GM23338 (cell line): Measurements from ENCODE around the gene DHRS7B. TPM values are rescaled to one million over a fixed set of nuclear protein-coding genes. Genes with fewer than 3 reads are reported as not detected.
"Not testable (repeated sequence)": the region's sequence is repeated elsewhere in the genome, so short reads cannot be mapped to it uniquely, and the experiment has no call there.

Experiments
- ATAC-seq: fragments of 200-7000 bp; cut with Tn5 transposase; 3 replicates; pipeline ENCODE4 v1.9.1; 2020
- DNase-seq: peaks from one replicate; pipeline ENCODE4 v3.0.0-alpha.2; 2015; ENCODE audit warnings: low spot score
- H2AFZ ChIP-seq: fragments of 200-600 bp; sonication (generic); 2 replicates; pipeline ENCODE4 v1.8.0; 2016; ENCODE audit warnings: antibody characterized with exemption, mild to moderate bottlenecking, moderate library complexity
- H3F3A ChIP-seq: fragments of 200-600 bp; sonication (generic); replicated peaks from 2 replicates; pipeline ENCODE4 v1.8.0; 2017; ENCODE audit warnings: antibody characterized with exemption, mixed run types, low read depth
- H3K27ac ChIP-seq: fragments of 200-600 bp; sonication (generic); 2 replicates; pipeline ENCODE4 v1.6.1; 2016; ENCODE audit warnings: low read depth
- H3K27me3 ChIP-seq: fragments of 200-600 bp; sonication (generic); 2 replicates; pipeline ENCODE4 v1.8.0; 2016; ENCODE audit warnings: mild to moderate bottlenecking, mixed run types, moderate library complexity; ENCODE audit not compliant: insufficient read depth
- H3K36me3 ChIP-seq: fragments of 200-600 bp; sonication (generic); 2 replicates; pipeline ENCODE4 v1.8.0; 2016; ENCODE audit warnings: mild to moderate bottlenecking; ENCODE audit not compliant: insufficient read depth
- H3K4me1 ChIP-seq: fragments of 200-600 bp; sonication (generic); 2 replicates; pipeline ENCODE4 v1.8.0; 2016; ENCODE audit warnings: mild to moderate bottlenecking, moderate library complexity; ENCODE audit not compliant: insufficient read depth
- H3K4me2 ChIP-seq: fragments of 200-600 bp; sonication (generic); 2 replicates; pipeline ENCODE4 v1.7.1; 2017; ENCODE audit warnings: mixed run types
- H3K4me3 ChIP-seq: fragments of 200-600 bp; sonication (generic); 2 replicates; pipeline ENCODE4 v1.6.1; 2016; ENCODE audit warnings: mixed run types
- H3K79me2 ChIP-seq: fragments of 200-600 bp; sonication (generic); replicated peaks from 2 replicates; pipeline ENCODE4 v1.8.0; 2017; ENCODE audit warnings: mild to moderate bottlenecking; ENCODE audit not compliant: insufficient read depth
- H3K9me2 ChIP-seq: fragments of 200-600 bp; sonication (generic); 2 replicates; pipeline ENCODE4 v1.8.0; 2017; ENCODE audit not compliant: insufficient read depth
- H4K20me1 ChIP-seq: fragments of 200-600 bp; sonication (generic); replicated peaks from 2 replicates; pipeline ENCODE4 v1.8.0; 2017; ENCODE audit warnings: mild to moderate bottlenecking; ENCODE audit not compliant: insufficient read depth
- H3K27ac Mint-ChIP-seq: 2 replicates; pipeline ENCODE4 v1.8.0; 2020; ENCODE audit warnings: inconsistent platforms, mild to moderate bottlenecking, moderate library complexity, mixed read lengths
- H3K27me3 Mint-ChIP-seq: 3 replicates; pipeline ENCODE4 v1.8.0; 2022; ENCODE audit warnings: low read depth, mild to moderate bottlenecking, moderate library complexity, mixed read lengths, inconsistent platforms; ENCODE audit not compliant: insufficient read depth, poor library complexity
- H3K36me3 Mint-ChIP-seq: 3 replicates; pipeline ENCODE4 v1.8.0; 2021; ENCODE audit warnings: low read depth, mild to moderate bottlenecking, inconsistent platforms, moderate library complexity, mixed read lengths
- H3K4me1 Mint-ChIP-seq: 3 replicates; pipeline ENCODE4 v1.8.0; 2020; ENCODE audit warnings: mild to moderate bottlenecking, inconsistent platforms, mixed read lengths
- H3K4me3 Mint-ChIP-seq: 3 replicates; pipeline ENCODE4 v1.8.0; 2021; ENCODE audit warnings: moderate library complexity, mild to moderate bottlenecking, inconsistent platforms, mixed read lengths
- H3K9me3 Mint-ChIP-seq: 3 replicates; pipeline ENCODE4 v1.8.0; 2020; ENCODE audit warnings: moderate library complexity, mild to moderate bottlenecking, inconsistent platforms, mixed read lengths
- CREB1 ChIP-seq: fragments of 250-450 bp; sonication (Bioruptor Pico); IDR thresholded peaks from 2 replicates; pipeline ENCODE4 v1.5.0; 2020; ENCODE audit warnings: low read depth, mild to moderate bottlenecking, moderate library complexity
- CTCF ChIP-seq, 2 experiments: fragments of 200-600 bp in 1 of 2; sonication (generic) in 1 of 2; conservative IDR thresholded peaks; 2 replicates each; pipeline versions ENCODE4 v1.5.1 to v1.6.1; 2016 to 2017; ENCODE audit warnings: antibody characterized with exemption in 2 of 2, low read depth in 2 of 2, mild to moderate bottlenecking in 2 of 2, moderate library complexity in 1 of 2
- EZH2phosphoT487 ChIP-seq: fragments of 200-600 bp; sonication (generic); IDR thresholded peaks from one replicate; pipeline ENCODE4 v1.8.1; 2018; ENCODE audit warnings: antibody characterized with exemption; ENCODE audit not compliant: unreplicated experiment
- JUNB ChIP-seq: IDR thresholded peaks from one replicate; pipeline ENCODE4 v1.6.1; 2016; ENCODE audit warnings: antibody characterized with exemption; ENCODE audit not compliant: unreplicated experiment
- POLR2AphosphoS5 ChIP-seq: IDR thresholded peaks from 2 replicates; pipeline ENCODE4 v1.6.1; 2016; ENCODE audit warnings: antibody characterized with exemption, low read depth
- ZNF462 ChIP-seq: fragments of 250-450 bp; sonication (Bioruptor Pico); IDR thresholded peaks from 2 replicates; pipeline ENCODE4 v1.5.0; 2020; ENCODE audit warnings: mild to moderate bottlenecking, moderate library complexity
- polyA plus RNA-seq: library from polyadenylated mRNA; unstranded; fragments of >200 nt; fragmentation: Nextera tagmentation; extraction: Ambion mirVana; gene quantifications from 2 replicates; pipeline ENCODE4 v1.2.1, GENCODE V29; 2016
- total RNA-seq: library from RNA; depleted of rRNA; stranded (reverse); fragments of >200 nt; shearing (Covaris generic); gene quantifications from 2 replicates; pipeline ENCODE4 v1.2.3, GENCODE V29; 2014

The DHRS7B gene
- total and polyA plus RNA-seq, 2 experiments from 2014 or later = 26.6 to 27.9 TPM

GRCh38 chr17:21124086-21124485, 2.7 kb upstream of the DHRS7B start (continued):
- TF ChIP-seq POLR2AphosphoS5 (no peak), CREB1 (CRISPR knock-in tag) (no peak), EZH2phosphoT487 (no peak)

- not testable (repeated sequence) for H3K36me3 ChIP-seq, H3K9me2 ChIP-seq, H3K4me2 ChIP-seq, H3K36me3 Mint-ChIP-seq, H4K20me1 ChIP-seq, DNase-seq, H3K27me3 ChIP-seq, H2AFZ ChIP-seq, H3K27ac Mint-ChIP-seq, ATAC-seq, H3K4me3 Mint-ChIP-seq, H3K9me3 Mint-ChIP-seq, H3K4me3 ChIP-seq, H3F3A ChIP-seq
- Histone ChIP-seq H3K27ac (peak overlapping the region; percentile 74), H3K4me1 (peaks cover 24% of the 10 kb centered on the region), H3K79me2 (peaks cover 25% of the 10 kb centered on the region)
- H3K27me3 Mint-ChIP-seq = peaks cover 14% of the 10 kb centered on the region
- H3K4me1 Mint-ChIP-seq = peaks cover 23% of the 10 kb centered on the region
These were observed 2.2 kb upstream of the DHRS7B start for GRCh38 chr17:21124517-21124916.

- Mint-ChIP-seq H3K36me3 (no peaks in the 10 kb centered on the region; the same call in 2 of the 3 replicates), H3K4me3 (peak overlapping the region; percentile 95), H3K27me3 (peaks cover 14% of the 10 kb centered on the region), H3K27ac (no peak overlapping the region), H3K9me3 (0 out of 3 replicates have a peak, but pooled peaks cover 3% of the 10 kb centered on the region), H3K4me1 (peaks cover 18% of the 10 kb centered on the region)
- Histone ChIP-seq H3K79me2 (peaks cover 38% of the 10 kb centered on the region), H3K9me2 (0 out of 2 replicates have a peak, but pooled peaks cover 4% of the 10 kb centered on the region), H3K36me3 (no peaks in the 10 kb centered on the region), H3K4me1 (peaks cover 31% of the 10 kb centered on the region), H4K20me1 (no peaks in the 10 kb centered on the region), H3K4me2 (peak overlapping the region; percentile 86), H2AFZ (no peak overlapping the region), H3F3A (0 out of 2 replicates have a peak, but pooled peaks cover 5% of the 10 kb centered on the region), H3K27ac (peak overlapping the region; percentile 57; the same call in 1 of the 2 replicates), H3K4me3 (peak overlapping the region; percentile 68), H3K27me3 (no peaks in the 10 kb centered on the region)
- no peak for TF ChIP-seq CTCF (conservative IDR thresholded peaks at IDR 0.05; ENCODE audit: low read depth in 2 of 2)
- ATAC-seq (no peak), DNase-seq (no peak)
These were observed 902 bp upstream of the DHRS7B start for GRCh38 chr17:21125862-21126261.

- H3F3A ChIP-seq = 0 out of 2 replicates have a peak, but pooled peaks cover 5% of the 10 kb centered on the region
- Mint-ChIP-seq H3K27me3 (peaks cover 11% of the 10 kb centered on the region), H3K4me1 (peaks cover 18% of the 10 kb centered on the region), H3K36me3 (peaks cover 3% of the 10 kb centered on the region; the same call in 2 of the 3 replicates), H3K9me3 (peaks cover 7% of the 10 kb centered on the region; the same call in 2 of the 3 replicates), H3K27ac (peak overlapping the region; percentile 93), H3K4me3 (peak overlapping the region; percentile 95)
- peaks cover 42% of the 10 kb centered on the region for H3K4me1 ChIP-seq
- no peaks in the 10 kb centered on the region for H3K27me3 ChIP-seq
- peak overlapping the region; percentile 68 for H3K4me3 ChIP-seq
- peak overlapping the region; percentile 80 for H2AFZ ChIP-seq
- H3K9me2 ChIP-seq = 0 out of 2 replicates have a peak, but pooled peaks cover 3% of the 10 kb centered on the region
- 0 out of 2 replicates have a peak, but pooled peaks cover 4% of the 10 kb centered on the region for H4K20me1 ChIP-seq
- H3K4me2 ChIP-seq = peak overlapping the region; percentile 86
- no peak for TF ChIP-seq POLR2AphosphoS5
- TF ChIP-seq ZNF462 = no peak
- TF ChIP-seq JUNB = no peak
- ATAC-seq (no peak), DNase-seq (no peak)
- no peaks in the 10 kb centered on the region for H3K36me3 ChIP-seq
- H3K79me2 ChIP-seq = peaks cover 56% of the 10 kb centered on the region
- peak overlapping the region; percentile 89 for H3K27ac ChIP-seq
These were observed 829 bp downstream of the DHRS7B start for GRCh38 chr17:21127509-21128077.
